Left ventricle myocardium inferior (tissue), 1 donor: ENCODE measurements around the gene XXYLT1. TPM values are rescaled to one million over a fixed set of nuclear protein-coding genes. Genes with fewer than 3 reads are reported as not detected.

Source experiments
- DNase-seq: peaks from one replicate; pipeline ENCODE4 v3.0.0-alpha.2; 2020
- H3K27ac ChIP-seq: fragments of 200-600 bp; replicated peaks from 2 replicates; pipeline ENCODE4 v1.8.0; 2021
- H3K27me3 ChIP-seq: fragments of 200-600 bp; 2 replicates; pipeline ENCODE4 v1.8.0; 2021; ENCODE audit warnings: low read depth
- H3K36me3 ChIP-seq: fragments of 200-600 bp; 2 replicates; pipeline ENCODE4 v1.8.0; 2021
- H3K4me1 ChIP-seq: fragments of 200-600 bp; 2 replicates; pipeline ENCODE4 v1.8.0; 2021
- H3K4me3 ChIP-seq: fragments of 200-600 bp; 2 replicates; pipeline ENCODE4 v1.8.0; 2021; ENCODE audit warnings: mild to moderate bottlenecking, moderate library complexity
- H3K9me3 ChIP-seq: fragments of 200-600 bp; replicated peaks from 2 replicates; pipeline ENCODE4 v1.8.0; 2021
- intact Hi-C: fragments of 100-400 bp; cut with micrococcal nuclease; formaldehyde crosslinking; loops from one replicate; pipeline ENCODE4 v1.11.0; 2022
- total RNA-seq: library from RNA; stranded (reverse); fragmentation: NEBNext Ultra II Directional; extraction: Animal tissue kit (Norgen Biotek cat#: 25700); gene quantifications from one replicate; pipeline ENCODE4 v1.2.1, GENCODE V29; 2021
- TF ChIP-seq, protein P1 (sequence below): fragments of 200-600 bp; IDR thresholded peaks from 2 replicates; pipeline ENCODE4 v1.8.0; 2021; ENCODE audit warnings: antibody characterized with exemption, mild to moderate bottlenecking, borderline replicate concordance
- donor health status: DM: no; HTN: yes; CAD: no; lungs with severe emphysema.

XXYLT1 gene
- total RNA-seq, 1 donor from 2014 or later, result 2.3 TPM

DNA sequence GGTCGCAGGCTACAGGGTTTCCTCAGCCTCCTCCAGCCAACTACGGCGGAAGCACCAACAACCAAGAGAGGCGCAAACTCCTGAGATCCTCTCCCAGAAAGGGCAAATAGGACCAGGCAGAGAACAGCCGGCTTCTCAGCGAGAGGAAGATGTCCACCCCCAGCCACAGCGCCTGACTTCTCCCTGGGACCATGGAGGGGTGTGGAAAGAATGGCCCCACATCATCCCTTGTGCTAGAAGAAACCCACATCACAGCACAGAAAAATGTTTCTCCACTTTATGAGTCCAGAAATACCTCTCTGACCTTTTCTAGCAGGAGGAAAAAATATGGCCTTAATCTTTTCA, 105.7 kb downstream of the XXYLT1 start:
- Histone ChIP-seq H3K27me3 (no peaks in the 10 kb centered on the region), H3K4me1 (peaks cover 22% of the 10 kb centered on the region), H3K4me3 (no peak overlapping the region), H3K36me3 (no peaks in the 10 kb centered on the region), H3K9me3 (no peaks in the 10 kb centered on the region), H3K27ac (no peak overlapping the region)
- TF ChIP-seq, protein P1, sequence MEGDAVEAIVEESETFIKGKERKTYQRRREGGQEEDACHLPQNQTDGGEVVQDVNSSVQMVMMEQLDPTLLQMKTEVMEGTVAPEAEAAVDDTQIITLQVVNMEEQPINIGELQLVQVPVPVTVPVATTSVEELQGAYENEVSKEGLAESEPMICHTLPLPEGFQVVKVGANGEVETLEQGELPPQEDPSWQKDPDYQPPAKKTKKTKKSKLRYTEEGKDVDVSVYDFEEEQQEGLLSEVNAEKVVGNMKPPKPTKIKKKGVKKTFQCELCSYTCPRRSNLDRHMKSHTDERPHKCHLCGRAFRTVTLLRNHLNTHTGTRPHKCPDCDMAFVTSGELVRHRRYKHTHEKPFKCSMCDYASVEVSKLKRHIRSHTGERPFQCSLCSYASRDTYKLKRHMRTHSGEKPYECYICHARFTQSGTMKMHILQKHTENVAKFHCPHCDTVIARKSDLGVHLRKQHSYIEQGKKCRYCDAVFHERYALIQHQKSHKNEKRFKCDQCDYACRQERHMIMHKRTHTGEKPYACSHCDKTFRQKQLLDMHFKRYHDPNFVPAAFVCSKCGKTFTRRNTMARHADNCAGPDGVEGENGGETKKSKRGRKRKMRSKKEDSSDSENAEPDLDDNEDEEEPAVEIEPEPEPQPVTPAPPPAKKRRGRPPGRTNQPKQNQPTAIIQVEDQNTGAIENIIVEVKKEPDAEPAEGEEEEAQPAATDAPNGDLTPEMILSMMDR, result no peak
- intact Hi-C loops, result no loop called here
- no peak for DNase-seq

GRCh38 chr3:195164573-195165264, 106.2 kb downstream of the XXYLT1 start:
- no peaks in the 10 kb centered on the region for H3K9me3 ChIP-seq
- no peaks in the 10 kb centered on the region for H3K36me3 ChIP-seq
- no peak overlapping the region for H3K4me3 ChIP-seq
- TF ChIP-seq, protein P1, result no peak
- H3K27me3 ChIP-seq, result no peaks in the 10 kb centered on the region
- no peak overlapping the region for H3K27ac ChIP-seq
- H3K4me1 ChIP-seq, result peaks cover 26% of the 10 kb centered on the region
- intact Hi-C loops, result no loop called here
- DNase-seq, result no peak

- intact Hi-C loops, result no loop called here
- no peak overlapping the region for H3K27ac ChIP-seq
- H3K4me3 ChIP-seq, result no peak overlapping the region
- peaks cover 34% of the 10 kb centered on the region for H3K4me1 ChIP-seq
- no peak for DNase-seq
- no peaks in the 10 kb centered on the region for H3K27me3 ChIP-seq
- H3K9me3 ChIP-seq, result no peaks in the 10 kb centered on the region
- TF ChIP-seq, protein P1, result no peak
- no peaks in the 10 kb centered on the region for H3K36me3 ChIP-seq
Measured at GRCh38 chr3:195163719-195164572, 107.0 kb downstream of the XXYLT1 start.

- H3K27ac ChIP-seq, result peak overlapping the region; percentile 42
Measured at GRCh38 chr3:195162816-195163215, 108.1 kb downstream of the XXYLT1 start.

GRCh38 chr3:195162033-195162669, 108.8 kb downstream of the XXYLT1 start:
- Histone ChIP-seq H3K36me3 (no peaks in the 10 kb centered on the region), H3K4me3 (no peak overlapping the region), H3K4me1 (peaks cover 47% of the 10 kb centered on the region), H3K27ac (peak overlapping the region; percentile 42), H3K9me3 (no peaks in the 10 kb centered on the region), H3K27me3 (no peaks in the 10 kb centered on the region)
- DNase-seq, result no peak
- intact Hi-C loops, result no loop called here
- TF ChIP-seq, protein P1, result no peak

More at GRCh38 chr3:195162816-195163215, 108.1 kb downstream of the XXYLT1 start:
- DNase-seq, result no peak
- no peaks in the 10 kb centered on the region for H3K36me3 ChIP-seq
- intact Hi-C loops, result no loop called here
- no peak overlapping the region for H3K4me3 ChIP-seq
- H3K9me3 ChIP-seq, result no peaks in the 10 kb centered on the region
- peaks cover 41% of the 10 kb centered on the region for H3K4me1 ChIP-seq
- TF ChIP-seq, protein P1, result no peak
- no peaks in the 10 kb centered on the region for H3K27me3 ChIP-seq
